HCT116 (cell line): ENCODE results near the gene MCAT.

Source experiments
- POLR2A ChIP-seq: IDR thresholded peaks from 2 replicates; pipeline ENCODE4 v1.7.0; 2011; ENCODE audit warnings: borderline replicate concordance; ENCODE audit not compliant: insufficient read depth, insufficient read length; ENCODE audit errors: extremely low read depth
- SIN3A ChIP-seq: IDR thresholded peaks from 2 replicates; pipeline ENCODE4 v1.6.1; 2012; ENCODE audit warnings: low read depth
- SP1 ChIP-seq: IDR thresholded peaks from 2 replicates; pipeline ENCODE4 v1.6.1; 2012; ENCODE audit warnings: low read depth
- ZNF274 ChIP-seq: fragments of 200-500 bp; sonication (Bioruptor generic); IDR thresholded peaks from 2 replicates; pipeline ENCODE4 v1.6.1; 2014; ENCODE audit warnings: mild to moderate bottlenecking, low read depth, low read length, inconsistent platforms
- TF ChIP-seq, protein P1 (sequence below), 3 experiments: fragments of 200-600 bp in 1 of 3; sonication (generic) in 1 of 3; IDR thresholded peaks in 2 of 3; conservative IDR thresholded peaks in 1 of 3; 2 replicates each; pipeline ENCODE4 v1.5.1; 2012 to 2017; ENCODE audit warnings: low read depth in 2 of 3, low read length in 2 of 3, antibody characterized with exemption in 1 of 3, borderline replicate concordance in 1 of 3, control low read depth in 1 of 3, mild to moderate bottlenecking in 1 of 3, mixed read lengths in 1 of 3, mixed run types in 1 of 3, moderate library complexity in 1 of 3; ENCODE audit not compliant: insufficient read depth in 1 of 3

GRCh38 chr22:43171607-43172006 lies 28.4 kb upstream of the MCAT start:
- TF ChIP-seq POLR2A (no peak), SIN3A (no peak), SP1 (no peak), ZNF274 (no peak)
- TF ChIP-seq, protein P1, sequence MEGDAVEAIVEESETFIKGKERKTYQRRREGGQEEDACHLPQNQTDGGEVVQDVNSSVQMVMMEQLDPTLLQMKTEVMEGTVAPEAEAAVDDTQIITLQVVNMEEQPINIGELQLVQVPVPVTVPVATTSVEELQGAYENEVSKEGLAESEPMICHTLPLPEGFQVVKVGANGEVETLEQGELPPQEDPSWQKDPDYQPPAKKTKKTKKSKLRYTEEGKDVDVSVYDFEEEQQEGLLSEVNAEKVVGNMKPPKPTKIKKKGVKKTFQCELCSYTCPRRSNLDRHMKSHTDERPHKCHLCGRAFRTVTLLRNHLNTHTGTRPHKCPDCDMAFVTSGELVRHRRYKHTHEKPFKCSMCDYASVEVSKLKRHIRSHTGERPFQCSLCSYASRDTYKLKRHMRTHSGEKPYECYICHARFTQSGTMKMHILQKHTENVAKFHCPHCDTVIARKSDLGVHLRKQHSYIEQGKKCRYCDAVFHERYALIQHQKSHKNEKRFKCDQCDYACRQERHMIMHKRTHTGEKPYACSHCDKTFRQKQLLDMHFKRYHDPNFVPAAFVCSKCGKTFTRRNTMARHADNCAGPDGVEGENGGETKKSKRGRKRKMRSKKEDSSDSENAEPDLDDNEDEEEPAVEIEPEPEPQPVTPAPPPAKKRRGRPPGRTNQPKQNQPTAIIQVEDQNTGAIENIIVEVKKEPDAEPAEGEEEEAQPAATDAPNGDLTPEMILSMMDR (IDR thresholded peaks at IDR 0.05 in 2 of 3, conservative IDR thresholded peaks at IDR 0.05 in 1 of 3; ENCODE audit: borderline replicate concordance in 1 of 3, insufficient read depth in 1 of 3, low read depth in 2 of 3, low read length in 2 of 3), result no peak
